ENCODE data around the gene H2BK1. TPM values are rescaled to one million over a fixed set of nuclear protein-coding genes. Genes with fewer than 3 reads are reported as not detected.

H2BK1 gene
- total and polyA plus RNA-seq, 12 donors, result not detected

GRCh38 chr7:151213826-151214225 lies 3.5 kb upstream of the H2BK1 start:
- ATAC-seq, result no peak
- peaks cover 0 to 72% (median 45%) of the 10 kb centered on the region in 9 donors for H3K36me3 ChIP-seq
- WGBS, 2 donors, result 82 to 86% methylated on average over 3 of the region's 3 CpGs
- intact Hi-C loops (cut with DNase I), result no loop called here
- no peak overlapping the region for H3K4me3 ChIP-seq
- H3K9me3 ChIP-seq, result no peaks in the 10 kb centered on the region
- H3K4me1 ChIP-seq, result no peaks in the 10 kb centered on the region
- no peaks in the 10 kb centered on the region for H3K27me3 ChIP-seq
- no peak for TF ChIP-seq CTCF (IDR thresholded peaks at IDR 0.05)
- no peak for DNase-seq
- no peak overlapping the region for H3K27ac ChIP-seq

- no peak for DNase-seq
- H3K27me3 ChIP-seq, result no peaks in the 10 kb centered on the region
- H3K36me3 ChIP-seq, result peaks cover 0 to 60% (median 33%) of the 10 kb centered on the region in 9 donors
- no peaks in the 10 kb centered on the region for H3K9me3 ChIP-seq
- WGBS, 2 donors, result 81 to 87% methylated on average over 5 of the region's 5 CpGs
- H3K4me3 ChIP-seq, result no peak overlapping the region
- no peak overlapping the region for H3K27ac ChIP-seq
- no peak for ATAC-seq
- intact Hi-C loops (cut with DNase I), result no loop called here
- no peak for TF ChIP-seq CTCF (IDR thresholded peaks at IDR 0.05)
- no peaks in the 10 kb centered on the region for H3K4me1 ChIP-seq
Measured at GRCh38 chr7:151212626-151213025, 2.3 kb upstream of the H2BK1 start.

- Histone ChIP-seq H3K27ac (no peak overlapping the region), H3K36me3 (peaks cover 0 to 47% (median 21%) of the 10 kb centered on the region in 9 donors), H3K4me3 (no peak overlapping the region), H3K27me3 (peaks cover 0 to 2% (median 0%) of the 10 kb centered on the region in 7 donors), H3K4me1 (no peaks in the 10 kb centered on the region), H3K9me3 (no peaks in the 10 kb centered on the region)
- intact Hi-C loops (cut with DNase I), result no loop called here
- WGBS, 2 donors, result 76 to 89% methylated on average over 3 of the region's 3 CpGs
- TF ChIP-seq CTCF (IDR thresholded peaks at IDR 0.05), result no peak
- ATAC-seq (no peak), DNase-seq (no peak)
Measured at GRCh38 chr7:151211155-151211772, 976 bp upstream of the H2BK1 start.

GRCh38 chr7:151209588-151209987 lies 700 bp downstream of the H2BK1 start:
- no peak for ATAC-seq
- H3K4me1 ChIP-seq, result no peaks in the 10 kb centered on the region
- DNase-seq, result no peak

More at GRCh38 chr7:151209588-151209987, 700 bp downstream of the H2BK1 start:
- no peak for TF ChIP-seq CTCF (IDR thresholded peaks at IDR 0.05)
- no peak overlapping the region for H3K27ac ChIP-seq
- no peaks in the 10 kb centered on the region for H3K9me3 ChIP-seq
- peaks cover 3 to 12% (median 9%) of the 10 kb centered on the region in 7 donors for H3K27me3 ChIP-seq
- intact Hi-C loops (cut with DNase I), result no loop called here
- 82 to 87% methylated on average over 6 of the region's 6 CpGs for WGBS, 2 donors
- H3K4me3 ChIP-seq, result no peak overlapping the region
- peaks cover 0 to 30% (median 4%) of the 10 kb centered on the region in 9 donors for H3K36me3 ChIP-seq
